ENCODE data around the gene CPED1.
"Not testable (repeated sequence)": the region's sequence is repeated elsewhere in the genome, so short reads cannot be mapped to it uniquely, and the experiment has no call there.

The CPED1 gene

GRCh38 chr7:120981888-120982615 lies 6.5 kb upstream of the CPED1 start:
- no peak for DNase-seq (ENCODE audit: low spot score)

GRCh38 chr7:120983592-120983991 lies 4.9 kb upstream of the CPED1 start:
- not testable (repeated sequence) for DNase-seq (ENCODE audit: low spot score)

DNA sequence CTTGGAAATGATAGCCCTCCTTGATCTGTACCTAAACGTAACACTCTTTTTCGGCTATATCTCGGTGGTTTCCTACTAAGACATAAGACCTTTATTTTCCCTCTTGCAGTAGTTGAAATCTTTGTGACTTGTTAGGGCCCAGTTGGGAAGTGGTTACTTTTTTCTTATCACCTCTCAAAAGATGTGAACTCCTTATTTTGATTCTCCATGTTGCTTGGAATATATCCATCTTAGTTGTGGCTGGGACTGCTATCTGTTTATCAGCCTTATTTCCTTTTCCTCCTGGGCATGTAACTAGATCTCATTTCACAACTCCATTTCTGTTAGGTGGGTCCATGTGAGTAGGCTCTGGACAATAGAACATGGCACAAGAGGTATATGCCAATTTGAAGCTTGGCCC lies 4.1 kb upstream of the CPED1 start:
- no peak for DNase-seq (ENCODE audit: low spot score)

DNA sequence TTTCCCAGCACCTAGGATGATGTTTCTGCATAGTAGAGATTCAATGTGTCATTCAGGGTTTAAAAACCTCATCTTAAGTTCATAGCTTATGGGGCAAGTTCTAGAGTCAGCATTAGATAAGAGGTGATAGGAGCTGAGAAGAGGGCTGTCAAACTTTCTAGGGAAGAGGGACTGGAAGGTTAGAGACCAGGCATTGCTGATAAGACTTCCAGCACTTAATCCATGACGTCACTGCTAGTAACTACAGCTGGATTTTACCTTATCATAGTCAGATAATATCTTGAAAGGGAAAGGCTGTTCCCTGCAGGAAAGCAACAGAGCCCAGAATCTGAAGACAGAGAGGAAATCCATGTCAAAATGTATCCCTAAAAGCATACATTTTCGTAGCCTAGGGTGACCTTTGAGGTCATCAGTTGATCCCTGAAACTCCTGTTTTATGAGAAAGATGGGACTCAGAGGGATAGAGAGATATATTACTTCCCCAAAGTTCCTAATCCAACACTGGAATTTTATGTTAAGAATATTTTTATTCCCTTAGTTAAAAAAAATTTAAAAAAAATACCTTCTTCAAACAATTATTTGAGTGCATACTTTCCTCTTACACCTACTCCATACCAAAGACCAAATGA lies 3.3 kb upstream of the CPED1 start:
- DNase-seq (ENCODE audit: low spot score), result no peak

DNA sequence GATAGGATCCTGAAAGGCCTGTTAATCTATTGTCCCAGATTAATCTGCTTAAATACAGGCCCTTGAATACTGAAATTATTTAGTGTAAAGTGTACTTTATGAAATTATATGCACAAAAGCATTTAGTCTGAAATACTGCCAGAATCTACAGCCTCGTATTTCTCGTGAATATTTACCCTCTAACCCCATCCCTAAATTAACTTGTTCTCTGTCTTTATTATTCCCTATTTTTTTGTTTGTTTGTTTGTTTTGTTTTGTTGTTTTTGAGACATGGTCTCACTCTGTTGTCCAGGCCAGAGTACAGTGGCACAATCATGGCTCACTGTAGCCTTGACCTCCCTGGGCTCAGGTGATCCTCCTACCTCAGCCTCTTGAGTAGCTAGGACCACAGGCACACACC lies 2.7 kb upstream of the CPED1 start:
- DNase-seq (ENCODE audit: low spot score), result no peak

DNA sequence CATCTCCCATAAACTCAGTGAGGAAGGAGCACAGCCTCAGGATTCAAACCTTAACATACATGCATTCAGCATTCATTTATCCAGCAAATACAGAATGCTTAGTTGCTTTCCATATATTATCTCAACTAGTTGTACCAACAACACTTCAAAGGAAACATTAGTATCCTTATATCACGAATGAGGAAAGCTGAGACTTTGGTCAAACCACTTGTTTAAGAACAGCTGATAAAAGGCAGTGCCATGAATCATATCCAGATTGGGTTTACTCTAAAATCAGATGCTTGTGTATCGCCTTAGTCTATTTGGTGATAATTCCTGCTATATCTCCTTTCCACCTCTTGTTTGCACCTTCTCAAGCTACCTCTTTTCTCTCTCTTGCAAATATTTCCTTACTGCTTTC lies 1.9 kb upstream of the CPED1 start:
- no peak for DNase-seq (ENCODE audit: low spot score)

GRCh38 chr7:120987280-120987679 lies 1.2 kb upstream of the CPED1 start:
- no peak for DNase-seq (ENCODE audit: low spot score)

DNA sequence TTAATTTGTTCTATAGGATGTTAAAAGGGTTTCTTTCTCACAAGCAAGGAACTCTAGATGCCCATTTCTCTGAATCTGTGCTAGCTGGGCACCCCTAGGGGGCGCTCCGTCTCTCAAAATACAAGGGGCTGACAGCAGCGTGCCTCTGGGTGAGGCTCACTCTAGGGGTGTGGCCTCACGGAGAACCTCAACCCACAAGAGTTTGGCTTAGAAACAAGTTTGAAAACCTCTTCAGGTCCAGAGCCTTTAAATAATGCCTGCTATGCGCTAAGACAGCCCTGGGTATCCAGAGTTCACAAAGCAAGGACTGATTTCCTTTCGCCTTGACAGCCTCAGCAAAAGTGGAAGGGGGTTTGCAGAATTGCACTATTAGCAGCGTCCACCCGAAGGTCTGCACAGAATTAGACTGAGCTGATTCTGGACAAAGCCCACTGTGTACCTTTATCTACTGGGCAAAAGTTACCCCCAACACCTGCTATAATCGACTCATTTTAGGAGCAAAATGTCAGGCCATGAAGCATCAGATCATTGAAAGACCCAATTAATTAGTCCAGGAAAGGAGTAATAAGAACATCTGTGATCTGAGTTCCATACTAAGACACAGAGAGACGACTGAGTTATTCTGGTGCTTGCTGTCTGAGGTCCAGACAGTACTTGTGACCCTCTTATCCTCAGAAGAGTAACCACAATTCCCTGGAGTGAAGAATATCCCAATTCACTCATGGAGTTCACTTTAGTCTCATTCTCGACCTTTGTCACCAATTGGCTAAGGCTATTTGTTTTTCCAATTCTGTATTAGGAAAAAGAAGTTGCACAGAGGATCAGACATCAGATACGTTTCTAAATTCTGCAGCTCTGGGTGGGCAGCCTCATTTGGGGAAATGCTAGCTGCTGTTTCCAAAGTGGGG lies 574 bp upstream of the CPED1 start:
- peak; percentile 83 for DNase-seq (ENCODE audit: low spot score)

- DNase-seq (ENCODE audit: low spot score), result no peak
Measured at GRCh38 chr7:120989257-120990220, 1.0 kb downstream of the CPED1 start.

- no peak for DNase-seq (ENCODE audit: low spot score)
Measured at GRCh38 chr7:120990468-120991118, 2.1 kb downstream of the CPED1 start.

DNA sequence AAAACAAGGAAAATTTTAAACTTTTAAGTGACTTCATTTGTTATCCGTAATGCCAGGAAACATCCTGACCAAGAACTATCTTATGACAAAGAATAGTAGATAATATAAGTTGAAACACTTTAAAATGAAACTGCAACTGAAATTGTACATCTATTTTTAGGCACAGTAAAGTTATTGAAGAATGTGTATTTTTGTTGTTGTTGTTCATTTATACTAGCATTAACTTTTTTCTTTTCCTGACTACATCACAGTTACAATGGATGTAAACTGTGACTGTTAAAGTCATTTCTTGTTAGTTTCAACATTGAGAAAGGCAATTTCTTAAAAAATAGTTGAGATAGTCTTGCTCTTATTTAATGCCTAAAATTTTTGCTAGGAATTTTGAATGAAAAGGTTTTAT lies 2.6 kb downstream of the CPED1 start:
- DNase-seq (ENCODE audit: low spot score), result no peak

- DNase-seq (ENCODE audit: low spot score), result no peak
Measured at GRCh38 chr7:120991581-120991980, 3.1 kb downstream of the CPED1 start.

GRCh38 chr7:120992272-120992964 lies 3.9 kb downstream of the CPED1 start:
- DNase-seq (ENCODE audit: low spot score), result no peak

DNA sequence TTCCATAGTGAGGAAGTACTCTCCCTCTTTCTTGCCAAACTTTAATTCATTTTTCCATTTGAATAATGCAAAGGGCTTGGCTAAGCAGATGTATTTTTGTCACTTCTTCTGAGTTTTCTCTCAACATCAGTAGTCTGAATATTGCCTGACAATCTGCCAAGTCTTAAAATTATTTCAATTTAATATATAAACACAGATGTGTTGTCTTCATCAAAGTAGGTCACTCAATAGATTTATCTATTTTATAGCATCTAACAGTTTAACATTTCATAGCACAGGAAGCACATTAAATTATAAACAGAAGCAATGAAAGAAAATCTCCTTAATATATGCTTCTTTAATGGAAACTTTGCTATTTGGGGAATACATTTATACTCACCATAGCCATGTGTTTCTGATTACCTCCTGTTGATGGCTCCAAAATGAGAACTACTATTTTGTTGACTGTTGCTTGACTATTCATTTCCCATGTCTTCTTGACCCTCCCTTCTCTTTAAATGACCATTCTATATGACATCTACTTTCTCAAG lies 4.5 kb downstream of the CPED1 start:
- DNase-seq (ENCODE audit: low spot score), result no peak

DNA sequence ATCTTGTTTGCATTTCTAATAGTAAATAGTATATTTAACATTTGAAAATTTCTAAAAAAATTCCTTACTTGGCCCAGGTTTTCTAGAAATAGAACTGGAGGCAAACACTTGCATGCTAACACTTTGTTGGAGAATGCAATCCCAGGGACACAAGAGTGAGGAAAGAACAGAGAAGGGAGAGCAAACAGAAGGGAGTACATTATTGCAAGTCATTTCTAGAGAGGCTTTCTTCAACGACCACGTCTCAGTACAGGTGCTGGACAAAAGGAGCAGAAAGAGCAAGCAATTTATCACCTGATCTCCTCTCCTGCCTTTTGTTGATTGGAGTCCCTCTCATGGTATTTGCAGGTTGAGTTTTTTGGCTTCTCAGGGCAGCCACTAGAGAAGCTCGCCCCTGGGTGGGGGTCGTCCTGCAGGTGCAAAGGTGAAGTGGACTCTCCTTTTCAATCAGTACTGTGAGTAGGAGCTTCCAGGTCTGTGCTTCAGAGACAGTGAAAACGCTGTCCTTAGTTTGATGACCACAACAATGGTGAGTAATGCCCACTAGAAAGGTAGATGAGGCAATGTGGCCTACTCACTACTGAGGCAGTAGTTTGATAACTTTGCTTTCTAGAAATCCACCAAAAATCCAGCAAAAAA lies 5.2 kb downstream of the CPED1 start:
- DNase-seq (ENCODE audit: low spot score), result no peak

DNA sequence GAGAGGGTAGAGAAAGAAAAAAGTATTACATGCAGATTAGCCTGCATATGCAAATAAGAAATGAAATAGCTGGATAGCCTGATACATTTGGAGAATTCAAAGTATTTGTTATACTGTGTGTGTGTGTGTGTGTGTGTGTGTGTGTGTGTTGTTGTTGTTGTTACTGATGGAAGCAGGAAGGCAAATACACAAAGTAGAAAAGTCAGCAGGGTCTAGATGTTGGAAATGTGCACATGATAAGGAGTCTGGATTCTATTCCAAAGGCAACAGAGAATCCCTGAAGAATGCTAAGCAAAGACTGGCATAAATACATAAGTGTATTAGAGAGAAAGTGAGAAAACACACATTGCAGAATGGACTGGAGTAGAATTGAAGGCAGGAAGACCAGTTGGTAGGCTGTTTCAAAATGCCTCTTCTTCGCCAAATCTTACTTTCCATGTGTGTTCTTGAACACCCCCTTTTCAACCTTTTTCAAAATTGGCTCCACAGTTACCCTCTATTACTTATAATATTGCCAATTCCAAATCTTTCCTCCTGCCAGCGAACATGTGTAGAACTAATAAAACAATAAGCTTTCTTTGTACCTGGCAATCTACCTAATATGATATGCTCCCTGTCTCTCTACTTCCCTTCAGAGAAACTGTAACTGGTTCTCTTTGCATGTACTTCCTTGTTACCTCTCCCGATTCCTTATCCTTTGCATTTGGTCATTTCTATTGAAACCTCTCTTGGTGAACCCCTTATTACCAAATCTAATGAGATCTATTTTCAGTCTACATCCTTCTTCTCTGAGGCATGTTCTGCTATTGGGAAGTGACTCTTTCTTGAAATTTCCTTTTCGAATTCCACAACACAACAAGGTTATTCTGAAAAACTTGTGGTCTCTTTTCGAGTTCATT lies 6.2 kb downstream of the CPED1 start:
- DNase-seq (ENCODE audit: low spot score), result no peak

DNA sequence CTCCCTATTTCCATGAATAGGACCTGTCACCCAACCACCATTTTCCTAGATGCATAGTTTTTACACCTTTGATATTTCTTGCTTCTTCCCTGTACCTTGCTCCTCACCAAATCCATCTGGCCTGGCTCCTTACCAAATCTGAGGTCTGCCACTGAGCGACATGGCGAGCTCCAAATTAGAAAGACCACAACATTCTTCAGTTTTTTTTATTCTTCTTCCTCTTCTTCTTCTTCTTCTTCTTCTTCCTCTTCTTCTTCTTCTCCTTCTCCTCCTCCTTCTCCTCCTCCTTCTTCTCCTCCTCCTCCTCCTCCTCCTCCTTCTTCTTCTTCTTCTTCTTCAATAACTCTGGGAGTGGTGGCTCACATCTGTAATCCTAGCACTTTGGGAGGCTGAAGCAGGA lies 7.1 kb downstream of the CPED1 start:
- no peak for DNase-seq (ENCODE audit: low spot score)

DNA sequence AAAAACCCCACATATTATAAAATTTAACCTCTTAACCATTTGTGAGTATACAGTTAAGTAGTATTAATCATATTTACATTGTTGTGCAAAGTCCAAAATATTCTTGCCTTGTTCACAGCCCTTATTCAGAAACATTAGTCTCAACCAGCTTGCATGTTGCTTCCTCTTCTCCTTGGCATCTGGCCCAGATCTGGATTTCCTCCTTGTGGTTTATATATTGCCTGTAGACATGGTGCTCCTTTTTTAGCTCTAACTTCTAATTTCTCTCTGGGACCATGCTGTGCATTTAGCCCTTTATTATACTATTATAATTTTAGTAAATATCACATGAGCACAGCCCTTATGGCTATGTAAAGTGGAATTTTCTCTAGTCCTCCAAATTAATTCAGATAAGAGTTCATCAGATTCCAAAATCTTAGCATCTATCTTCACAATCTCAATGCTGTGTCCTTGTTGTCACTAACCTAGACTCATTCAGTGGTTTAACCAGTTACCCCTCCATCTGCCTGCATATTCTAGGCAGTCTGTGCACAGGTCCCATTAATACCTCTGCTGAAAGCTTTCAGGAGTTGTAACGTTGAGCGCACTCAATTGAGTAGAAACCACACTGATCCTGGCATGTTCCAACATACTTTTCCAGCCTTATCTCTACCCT lies 7.9 kb downstream of the CPED1 start:
- DNase-seq (ENCODE audit: low spot score), result no peak

Measured in ecto neural progenitor cell (in vitro differentiated cells).